Karpas-422 (cell line): Measurements from ENCODE around the gene TMSB4X. TPM values are rescaled to one million over a fixed set of nuclear protein-coding genes. Genes with fewer than 3 reads are reported as not detected.

Source experiments
- DNase-seq: peaks from one replicate; pipeline ENCODE4 v3.0.0-alpha.2; 2015
- H2AFZ ChIP-seq: fragments of 200-600 bp; sonication (generic); 2 replicates; pipeline ENCODE4 v1.6.1; 2014; ENCODE audit warnings: antibody characterized with exemption, low read length, mixed read lengths
- H3K27ac ChIP-seq: fragments of 200-600 bp; sonication (generic); 2 replicates; pipeline ENCODE4 v1.5.1; 2014; ENCODE audit warnings: mild to moderate bottlenecking, low read length, moderate library complexity
- H3K27me3 ChIP-seq: fragments of 200-600 bp; sonication (generic); 2 replicates; pipeline ENCODE4 v1.6.1; 2014; ENCODE audit warnings: low read length, mixed read lengths
- H3K36me3 ChIP-seq: fragments of 200-600 bp; sonication (generic); 2 replicates; pipeline ENCODE4 v1.6.1; 2014; ENCODE audit warnings: low read length, mixed read lengths; ENCODE audit not compliant: insufficient read depth
- H3K4me1 ChIP-seq: fragments of 200-600 bp; sonication (generic); 2 replicates; pipeline ENCODE4 v1.6.1; 2014; ENCODE audit warnings: mild to moderate bottlenecking, low read length, mixed read lengths
- H3K4me2 ChIP-seq: fragments of 200-600 bp; sonication (generic); 2 replicates; pipeline ENCODE4 v1.6.1; 2014; ENCODE audit warnings: low read length, low read depth, mild to moderate bottlenecking; ENCODE audit not compliant: poor library complexity, severe bottlenecking
- H3K4me3 ChIP-seq: fragments of 200-600 bp; sonication (generic); 2 replicates; pipeline ENCODE4 v1.5.1; 2014; ENCODE audit warnings: mild to moderate bottlenecking, antibody characterized with exemption, low read length, mixed read lengths
- H3K79me2 ChIP-seq: fragments of 200-600 bp; sonication (generic); 2 replicates; pipeline ENCODE4 v1.6.1; 2014; ENCODE audit warnings: mild to moderate bottlenecking, low read length, mixed read lengths
- H3K9ac ChIP-seq: fragments of 200-600 bp; sonication (generic); 2 replicates; pipeline ENCODE4 v1.6.0; 2014; ENCODE audit warnings: low read length
- H3K9me2 ChIP-seq: fragments of 200-600 bp; sonication (generic), shearing (Covaris generic); replicated peaks from 2 replicates; pipeline ENCODE4 v1.6.0; 2014; ENCODE audit warnings: mild to moderate bottlenecking, low read length, moderate library complexity; ENCODE audit not compliant: insufficient read depth
- H3K9me3 ChIP-seq: fragments of 300-700, 200-600 bp; sonication (generic); 2 replicates; pipeline ENCODE4 v1.6.1; 2014; ENCODE audit warnings: low read length, mixed read lengths
- H4K20me1 ChIP-seq: fragments of 200-600 bp; sonication (generic); 2 replicates; pipeline ENCODE4 v1.6.1; 2014; ENCODE audit warnings: mild to moderate bottlenecking, antibody characterized with exemption, low read length, low read depth; ENCODE audit not compliant: insufficient read depth
- total RNA-seq: library from RNA; depleted of rRNA; stranded (reverse); fragments of >200 nt; shearing (Covaris generic); gene quantifications from 2 replicates; pipeline ENCODE4 v1.2.3, GENCODE V29; 2014; ENCODE audit warnings: low replicate concordance

The TMSB4X gene
- total RNA-seq, 1 experiment from 2014 or later, result 3,856 TPM

- Histone ChIP-seq H3K9me3 (no peaks in the 10 kb centered on the region), H2AFZ (no peak overlapping the region), H3K36me3 (no peaks in the 10 kb centered on the region), H3K9me2 (no peaks in the 10 kb centered on the region), H3K9ac (no peak overlapping the region; the same call in 1 of the 2 replicates), H3K27me3 (no peaks in the 10 kb centered on the region), H3K79me2 (no peaks in the 10 kb centered on the region), H3K4me3 (no peak overlapping the region), H3K4me1 (peaks cover 58% of the 10 kb centered on the region), H4K20me1 (no peaks in the 10 kb centered on the region), H3K27ac (no peak overlapping the region), H3K4me2 (peak overlapping the region; percentile 10)
- no peak for DNase-seq
Observed at GRCh38 chrX:12997906-12998687, 23.2 kb downstream of the TMSB4X start.

- peak; percentile 68 for DNase-seq
- Histone ChIP-seq H2AFZ (peak overlapping the region; percentile 46), H3K36me3 (no peaks in the 10 kb centered on the region), H3K9me3 (no peaks in the 10 kb centered on the region), H3K9ac (peak overlapping the region; percentile 51), H3K27me3 (no peaks in the 10 kb centered on the region), H3K4me3 (peak overlapping the region; percentile 48), H3K9me2 (no peaks in the 10 kb centered on the region), H3K79me2 (no peaks in the 10 kb centered on the region), H3K4me1 (peaks cover 59% of the 10 kb centered on the region), H4K20me1 (no peaks in the 10 kb centered on the region), H3K4me2 (peak overlapping the region; percentile 77), H3K27ac (peak overlapping the region; percentile 96)
Observed at GRCh38 chrX:12999422-12999821, 24.5 kb downstream of the TMSB4X start.

- no peaks in the 10 kb centered on the region for H3K9me2 ChIP-seq
- H4K20me1 ChIP-seq, result no peaks in the 10 kb centered on the region
- DNase-seq, result peak; percentile 94
- peak overlapping the region; percentile 48 for H3K4me3 ChIP-seq
- peak overlapping the region; percentile 77 for H3K4me2 ChIP-seq
- H2AFZ ChIP-seq, result no peak overlapping the region
- H3K36me3 ChIP-seq, result no peaks in the 10 kb centered on the region
- no peaks in the 10 kb centered on the region for H3K9me3 ChIP-seq
- H3K9ac ChIP-seq, result peak overlapping the region; percentile 54
- H3K27me3 ChIP-seq, result no peaks in the 10 kb centered on the region
- H3K4me1 ChIP-seq, result peaks cover 63% of the 10 kb centered on the region
- no peaks in the 10 kb centered on the region for H3K79me2 ChIP-seq
- H3K27ac ChIP-seq, result peak overlapping the region; percentile 96
Observed at GRCh38 chrX:13000301-13000811, 25.4 kb downstream of the TMSB4X start.

GRCh38 chrX:13001097-13001496, 26.2 kb downstream of the TMSB4X start:
- H3K9ac ChIP-seq, result peak overlapping the region; percentile 54
- H3K4me2 ChIP-seq, result peak overlapping the region; percentile 77
- H3K4me1 ChIP-seq, result peaks cover 70% of the 10 kb centered on the region

GRCh38 chrX:13001961-13002671, 27.2 kb downstream of the TMSB4X start:
- no peak overlapping the region for H3K9ac ChIP-seq
- no peaks in the 10 kb centered on the region for H3K9me3 ChIP-seq
- H3K79me2 ChIP-seq, result no peaks in the 10 kb centered on the region
- H3K4me1 ChIP-seq, result peaks cover 81% of the 10 kb centered on the region
- no peak overlapping the region for H3K4me2 ChIP-seq
- H3K27ac ChIP-seq, result peak overlapping the region; percentile 96
- no peak overlapping the region for H2AFZ ChIP-seq
- no peaks in the 10 kb centered on the region for H3K27me3 ChIP-seq
- H3K9me2 ChIP-seq, result no peaks in the 10 kb centered on the region
- no peak overlapping the region for H3K4me3 ChIP-seq
- no peaks in the 10 kb centered on the region for H4K20me1 ChIP-seq
- H3K36me3 ChIP-seq, result no peaks in the 10 kb centered on the region
- DNase-seq, result peak; percentile 59

More at GRCh38 chrX:13001097-13001496, 26.2 kb downstream of the TMSB4X start:
- no peak for DNase-seq
- Histone ChIP-seq H3K36me3 (no peaks in the 10 kb centered on the region), H3K79me2 (no peaks in the 10 kb centered on the region), H3K9me3 (no peaks in the 10 kb centered on the region), H3K27ac (peak overlapping the region; percentile 96), H2AFZ (no peak overlapping the region), H4K20me1 (no peaks in the 10 kb centered on the region), H3K27me3 (no peaks in the 10 kb centered on the region), H3K4me3 (no peak overlapping the region), H3K9me2 (no peaks in the 10 kb centered on the region)

- H3K9me2 ChIP-seq, result no peaks in the 10 kb centered on the region
- H3K4me3 ChIP-seq, result peak overlapping the region; percentile 17; the same call in 1 of the 2 replicates
- H3K9ac ChIP-seq, result peak overlapping the region; percentile 37
- peak; percentile 58 for DNase-seq
- no peaks in the 10 kb centered on the region for H3K27me3 ChIP-seq
- peak overlapping the region; percentile 55 for H2AFZ ChIP-seq
- H3K36me3 ChIP-seq, result no peaks in the 10 kb centered on the region
- H3K9me3 ChIP-seq, result no peaks in the 10 kb centered on the region
- H3K4me1 ChIP-seq, result peaks cover 62% of the 10 kb centered on the region
- no peaks in the 10 kb centered on the region for H4K20me1 ChIP-seq
- no peaks in the 10 kb centered on the region for H3K79me2 ChIP-seq
- H3K4me2 ChIP-seq, result peak overlapping the region; percentile 59
- H3K27ac ChIP-seq, result peak overlapping the region; percentile 72
Observed at GRCh38 chrX:13005661-13006473, 31.0 kb downstream of the TMSB4X start.

GRCh38 chrX:13007519-13008188, 32.7 kb downstream of the TMSB4X start:
- H3K9me2 ChIP-seq, result no peaks in the 10 kb centered on the region
- no peak overlapping the region for H2AFZ ChIP-seq
- no peaks in the 10 kb centered on the region for H3K27me3 ChIP-seq
- no peaks in the 10 kb centered on the region for H4K20me1 ChIP-seq
- peaks cover 44% of the 10 kb centered on the region for H3K4me1 ChIP-seq
- H3K4me2 ChIP-seq, result peak overlapping the region; percentile 65
- H3K27ac ChIP-seq, result no peak overlapping the region
- DNase-seq, result no peak
- no peak overlapping the region; the same call in 1 of the 2 replicates for H3K4me3 ChIP-seq
- no peaks in the 10 kb centered on the region for H3K79me2 ChIP-seq
- no peaks in the 10 kb centered on the region for H3K36me3 ChIP-seq
- no peaks in the 10 kb centered on the region for H3K9me3 ChIP-seq
- H3K9ac ChIP-seq, result no peak overlapping the region
